Caco-2 (cell line): ENCODE results near the gene C17orf75. TPM values are rescaled to one million over a fixed set of nuclear protein-coding genes. Genes with fewer than 3 reads are reported as not detected.

Source experiments
- BruUV-seq: library from RNA; stranded (reverse); fragments of 400-500 nt; replicated peaks from 2 replicates; lab custom pipeline; 2021; lab: Mats Ljungman, UMichigan
- CTCF ChIA-PET: fragments of 300-600 bp; sonication (Branson Sonifier 250); formaldehyde crosslinking; loops from one replicate; lab custom pipeline; 2022; ENCODE audit warnings: antibody characterized with exemption; lab: Charles Lee
- POLR2A ChIA-PET: fragments of 300-600 bp; sonication (Branson Sonifier 250); formaldehyde crosslinking; loops from one replicate; lab custom pipeline; 2022; ENCODE audit warnings: antibody characterized with exemption; lab: Charles Lee
- DNase-seq, 2 experiments: peaks; one replicate each; pipeline versions ENCODE4 v3.0.0 to v3.0.0-alpha.2; 2020 to 2022
- H3K27me3 ChIP-seq: replicated peaks from 2 replicates; pipeline ENCODE4 v1.6.0; 2011; ENCODE audit warnings: low read length; ENCODE audit not compliant: control insufficient read depth, insufficient read depth
- H3K36me3 ChIP-seq: 2 replicates; pipeline ENCODE4 v1.5.1; 2011; ENCODE audit warnings: low read length; ENCODE audit not compliant: control insufficient read depth, insufficient read depth
- H3K4me1 ChIP-seq: fragments of 250-450 bp; sonication (Bioruptor Pico); 2 replicates; pipeline ENCODE4 v1.5.1; 2020; ENCODE audit warnings: mild to moderate bottlenecking
- H3K4me3 ChIP-seq: 2 replicates; pipeline ENCODE4 v1.5.1; 2011; ENCODE audit warnings: low read depth, mild to moderate bottlenecking, control low read depth, low read length
- H3K9me3 ChIP-seq: fragments of 250-450 bp; sonication (Bioruptor Pico); 2 replicates; pipeline ENCODE4 v1.5.1; 2020; ENCODE audit warnings: mild to moderate bottlenecking, moderate library complexity
- H3K27ac Mint-ChIP-seq: one replicate; pipeline ENCODE4 v1.8.0; 2022; ENCODE audit warnings: mixed read lengths; ENCODE audit not compliant: unreplicated experiment
- H3K27me3 Mint-ChIP-seq: one replicate; pipeline ENCODE4 v1.8.0; 2022; ENCODE audit warnings: mixed read lengths; ENCODE audit not compliant: insufficient read depth, unreplicated experiment
- H3K36me3 Mint-ChIP-seq: one replicate; pipeline ENCODE4 v1.8.0; 2022; ENCODE audit warnings: mild to moderate bottlenecking, mixed read lengths; ENCODE audit not compliant: insufficient read depth, unreplicated experiment
- H3K4me1 Mint-ChIP-seq: one replicate; pipeline ENCODE4 v1.8.0; 2022; ENCODE audit warnings: low read depth, mixed read lengths; ENCODE audit not compliant: unreplicated experiment
- H3K4me3 Mint-ChIP-seq: one replicate; pipeline ENCODE4 v1.8.0; 2022; ENCODE audit warnings: mild to moderate bottlenecking, moderate library complexity, mixed read lengths; ENCODE audit not compliant: unreplicated experiment
- H3K9me3 Mint-ChIP-seq: one replicate; pipeline ENCODE4 v1.8.0; 2022; ENCODE audit warnings: mixed read lengths; ENCODE audit not compliant: unreplicated experiment
- intact Hi-C: fragments of 100-400 bp; cut with micrococcal nuclease; formaldehyde crosslinking; loops from one replicate; pipeline ENCODE4 v1.10.0; 2022; ENCODE audit not compliant: unreplicated experiment
- total RNA-seq: library from RNA; stranded (reverse); gene quantifications from 2 replicates; pipeline ENCODE4 v1.2.3, GENCODE V29; 2022
- TF ChIP-seq, protein P1 (sequence below), 2 experiments: fragments of 200-600 bp in 1 of 2; IDR thresholded peaks; 1 replicate in 1 of 2; 2 replicates in 1 of 2; pipeline versions ENCODE4 v1.5.1 to v1.8.0; 2011 to 2022; ENCODE audit warnings: antibody characterized with exemption in 1 of 2, control low read depth in 1 of 2, inconsistent platforms in 1 of 2, low read depth in 1 of 2, low read length in 1 of 2, mild to moderate bottlenecking in 1 of 2, moderate library complexity in 1 of 2; ENCODE audit not compliant: insufficient read depth in 1 of 2, severe bottlenecking in 1 of 2, unreplicated experiment in 1 of 2

C17orf75 gene
- total RNA-seq, 1 experiment from 2014 or later, result 26.1 TPM

DNA sequence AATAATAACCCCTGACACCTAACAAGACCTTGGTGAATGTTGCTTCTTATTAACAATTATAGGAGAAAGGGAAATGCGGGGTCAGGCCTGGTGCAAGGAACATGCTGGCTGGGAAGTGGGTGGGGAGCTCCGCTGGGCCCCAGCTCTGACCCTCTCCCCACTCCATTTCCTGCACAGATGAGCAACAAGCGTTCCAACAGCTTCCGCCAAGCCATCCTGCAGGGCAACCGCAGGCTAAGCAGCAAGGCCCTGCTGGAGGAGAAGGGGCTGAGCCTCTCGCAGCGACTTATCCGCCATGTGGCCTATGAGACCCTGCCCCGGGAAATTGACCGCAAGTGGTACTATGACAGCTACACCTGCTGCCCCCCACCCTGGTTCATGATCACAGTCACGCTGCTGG, 53.4 kb downstream of the C17orf75 start:
- intact Hi-C loops, result no loop called here
- POLR2A ChIA-PET, result no interaction called here

DNA sequence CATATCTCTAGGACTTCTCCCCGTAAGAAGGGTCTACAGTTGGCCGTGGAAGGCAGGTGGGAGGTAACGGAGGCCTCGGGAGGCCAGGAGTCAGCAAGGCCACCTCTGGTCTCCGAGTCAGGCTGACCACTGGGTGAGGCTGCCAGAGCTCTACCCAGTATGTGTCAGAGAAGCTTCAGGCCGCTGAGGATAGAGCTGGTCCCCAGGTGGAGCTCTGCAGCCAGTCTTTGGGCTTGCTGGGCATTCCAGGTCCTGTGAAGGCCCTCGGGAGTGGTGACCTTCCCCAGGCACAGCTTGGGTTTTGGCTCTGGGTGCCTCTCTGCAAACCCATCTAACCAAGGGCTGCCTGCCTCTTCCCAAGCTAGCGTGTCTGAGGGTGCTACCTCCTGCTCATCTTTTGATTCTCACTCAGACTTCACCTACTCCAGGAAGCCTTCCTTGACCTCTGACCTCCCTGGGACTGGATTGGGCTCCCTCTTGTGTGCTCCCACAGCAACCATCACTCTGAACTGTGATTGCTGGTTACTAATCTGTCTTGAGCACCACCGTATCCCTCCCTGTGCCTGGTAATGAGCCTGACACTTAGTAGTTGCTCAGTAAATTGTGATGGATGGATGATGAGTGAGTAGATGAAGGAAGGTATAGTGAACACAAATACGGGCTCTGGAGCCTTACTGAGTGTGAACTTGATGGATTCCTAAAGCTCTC, 54.0 kb downstream of the C17orf75 start:
- no peaks in the 10 kb centered on the region for H3K9me3 ChIP-seq
- Mint-ChIP-seq H3K9me3 (no peaks in the 10 kb centered on the region), H3K27ac (no peak overlapping the region), H3K27me3 (no peaks in the 10 kb centered on the region), H3K4me3 (no peak overlapping the region), H3K36me3 (no peaks in the 10 kb centered on the region), H3K4me1 (no peaks in the 10 kb centered on the region)
- no peak overlapping the region for H3K4me3 ChIP-seq
- DNase-seq, result no peak
- CTCF ChIA-PET, result interaction anchor here (1.0 kb wide), 1 partner anchor 35 kb away, joined by 6 read pairs; no protein-coding TSS in a partner anchor
- BruUV-seq, result no TSS peak
- POLR2A ChIA-PET, result no interaction called here
- TF ChIP-seq, protein P1, sequence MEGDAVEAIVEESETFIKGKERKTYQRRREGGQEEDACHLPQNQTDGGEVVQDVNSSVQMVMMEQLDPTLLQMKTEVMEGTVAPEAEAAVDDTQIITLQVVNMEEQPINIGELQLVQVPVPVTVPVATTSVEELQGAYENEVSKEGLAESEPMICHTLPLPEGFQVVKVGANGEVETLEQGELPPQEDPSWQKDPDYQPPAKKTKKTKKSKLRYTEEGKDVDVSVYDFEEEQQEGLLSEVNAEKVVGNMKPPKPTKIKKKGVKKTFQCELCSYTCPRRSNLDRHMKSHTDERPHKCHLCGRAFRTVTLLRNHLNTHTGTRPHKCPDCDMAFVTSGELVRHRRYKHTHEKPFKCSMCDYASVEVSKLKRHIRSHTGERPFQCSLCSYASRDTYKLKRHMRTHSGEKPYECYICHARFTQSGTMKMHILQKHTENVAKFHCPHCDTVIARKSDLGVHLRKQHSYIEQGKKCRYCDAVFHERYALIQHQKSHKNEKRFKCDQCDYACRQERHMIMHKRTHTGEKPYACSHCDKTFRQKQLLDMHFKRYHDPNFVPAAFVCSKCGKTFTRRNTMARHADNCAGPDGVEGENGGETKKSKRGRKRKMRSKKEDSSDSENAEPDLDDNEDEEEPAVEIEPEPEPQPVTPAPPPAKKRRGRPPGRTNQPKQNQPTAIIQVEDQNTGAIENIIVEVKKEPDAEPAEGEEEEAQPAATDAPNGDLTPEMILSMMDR (IDR thresholded peaks at IDR 0.05; ENCODE audit: insufficient read depth in 1 of 2, low read depth in 1 of 2, low read length in 1 of 2, severe bottlenecking in 1 of 2, unreplicated experiment in 1 of 2), result peak in 1 of 2 experiments; percentile 36
- no peaks in the 10 kb centered on the region for H3K4me1 ChIP-seq
- H3K27me3 ChIP-seq, result no peaks in the 10 kb centered on the region
- intact Hi-C loops, result no loop called here
- no peaks in the 10 kb centered on the region for H3K36me3 ChIP-seq

More for the DNA sequence above, 53.4 kb downstream of the C17orf75 start:
- no peak overlapping the region for H3K4me3 Mint-ChIP-seq
- TF ChIP-seq, protein P1 (IDR thresholded peaks at IDR 0.05; ENCODE audit: insufficient read depth in 1 of 2, low read depth in 1 of 2, low read length in 1 of 2, severe bottlenecking in 1 of 2, unreplicated experiment in 1 of 2), result no peak
- H3K27me3 Mint-ChIP-seq, result no peaks in the 10 kb centered on the region
- no peak overlapping the region for H3K27ac Mint-ChIP-seq
- no peaks in the 10 kb centered on the region for H3K36me3 Mint-ChIP-seq
- H3K4me3 ChIP-seq, result no peak overlapping the region
- H3K4me1 Mint-ChIP-seq, result no peaks in the 10 kb centered on the region
- CTCF ChIA-PET, result no interaction called here
- DNase-seq, result no peak
- no peaks in the 10 kb centered on the region for H3K27me3 ChIP-seq
- no peaks in the 10 kb centered on the region for H3K36me3 ChIP-seq
- H3K9me3 Mint-ChIP-seq, result no peaks in the 10 kb centered on the region
- no peaks in the 10 kb centered on the region for H3K4me1 ChIP-seq
- BruUV-seq, result no TSS peak
- H3K9me3 ChIP-seq, result no peaks in the 10 kb centered on the region

GRCh38 chr17:32286518-32286900, 55.5 kb downstream of the C17orf75 start:
- CTCF ChIA-PET, result interaction anchor here (0.9 kb wide), 1 partner anchor 28 kb away, joined by 3 read pairs; no protein-coding TSS in a partner anchor
- H3K27ac Mint-ChIP-seq, result no peak overlapping the region
- DNase-seq, result no peak
- TF ChIP-seq, protein P1 (IDR thresholded peaks at IDR 0.05; ENCODE audit: insufficient read depth in 1 of 2, low read depth in 1 of 2, low read length in 1 of 2, severe bottlenecking in 1 of 2, unreplicated experiment in 1 of 2), result no peak
- BruUV-seq, result no TSS peak
- H3K36me3 Mint-ChIP-seq, result no peaks in the 10 kb centered on the region
- no peak overlapping the region for H3K4me3 Mint-ChIP-seq
- POLR2A ChIA-PET, result no interaction called here
- H3K9me3 Mint-ChIP-seq, result no peaks in the 10 kb centered on the region
- no peaks in the 10 kb centered on the region for H3K27me3 ChIP-seq
- H3K4me3 ChIP-seq, result no peak overlapping the region
- H3K36me3 ChIP-seq, result no peaks in the 10 kb centered on the region
- no peaks in the 10 kb centered on the region for H3K4me1 Mint-ChIP-seq
- H3K9me3 ChIP-seq, result no peaks in the 10 kb centered on the region
- H3K27me3 Mint-ChIP-seq, result no peaks in the 10 kb centered on the region
- no peaks in the 10 kb centered on the region for H3K4me1 ChIP-seq
- intact Hi-C loops, result no loop called here
